Subcutaneous abdominal adipose tissue (tissue), 5 donors: ENCODE data around the gene TANGO2.

ENCODE experiments used
- H3K27ac ChIP-seq: one replicate; pipeline ENCODE4 v1.7.0; 2013; ENCODE audit warnings: low read depth, mild to moderate bottlenecking, inconsistent platforms, low read length, moderate library complexity
- H3K27me3 ChIP-seq, 5 donors: one replicate each; pipeline ENCODE4 v1.7.0; 2013; ENCODE audit warnings: low read length in 5 of 5, inconsistent platforms in 1 of 5; ENCODE audit not compliant: control insufficient read depth in 5 of 5, insufficient read depth in 4 of 5
- H3K36me3 ChIP-seq, 5 donors: one replicate each; pipeline ENCODE4 v1.7.0; 2013; ENCODE audit warnings: low read length in 5 of 5; ENCODE audit not compliant: control insufficient read depth in 5 of 5, insufficient read depth in 5 of 5
- H3K4me1 ChIP-seq, 5 donors: one replicate each; pipeline ENCODE4 v1.7.0; 2013; ENCODE audit warnings: low read length in 5 of 5, mild to moderate bottlenecking in 3 of 5, moderate library complexity in 1 of 5; ENCODE audit not compliant: control insufficient read depth in 5 of 5, insufficient read depth in 5 of 5
- H3K4me3 ChIP-seq, 5 donors: one replicate each; pipeline ENCODE4 v1.7.0; 2013; ENCODE audit warnings: low read length in 5 of 5, low read depth in 1 of 5
- H3K9ac ChIP-seq, 5 donors: one replicate each; pipeline ENCODE4 v1.7.0; 2013; ENCODE audit warnings: low read length in 5 of 5, mild to moderate bottlenecking in 4 of 5, moderate library complexity in 3 of 5
- H3K9me3 ChIP-seq, 5 donors: one replicate each; pipeline ENCODE4 v1.7.0; 2013; ENCODE audit warnings: low read length in 5 of 5; ENCODE audit not compliant: control insufficient read depth in 5 of 5
- donor health status: healthy.
- donor health status: healthy.
- donor health status: healthy.
- donor health status: healthy.
- donor health status: healthy.

TANGO2 gene

GRCh38 chr22:20020533-20021195 lies at the start of gene TANGO2:
Gene TANGO2, plus strand, starts transcription at chr22:20021110. Its CDS starts 15,689 bp downstream, at chr22:20036799.
- Histone ChIP-seq H3K27ac (peak within 1 kb of the TSS; percentile 78), H3K4me3 (peak within 1 kb of the TSS; percentile 87 to 97 (median 92)), H3K36me3 (peaks cover 0 to 8% (median 3%) of the 10 kb centered on the region in 5 donors), H3K9ac (peak within 1 kb of the TSS; percentile 56 to 98 (median 94)), H3K9me3 (no peaks in the 10 kb centered on the region), H3K4me1 (peaks cover 8 to 57% (median 43%) of the 10 kb centered on the region in 5 donors), H3K27me3 (peaks cover 0 to 4% (median 0%) of the 10 kb centered on the region in 5 donors)

DNA sequence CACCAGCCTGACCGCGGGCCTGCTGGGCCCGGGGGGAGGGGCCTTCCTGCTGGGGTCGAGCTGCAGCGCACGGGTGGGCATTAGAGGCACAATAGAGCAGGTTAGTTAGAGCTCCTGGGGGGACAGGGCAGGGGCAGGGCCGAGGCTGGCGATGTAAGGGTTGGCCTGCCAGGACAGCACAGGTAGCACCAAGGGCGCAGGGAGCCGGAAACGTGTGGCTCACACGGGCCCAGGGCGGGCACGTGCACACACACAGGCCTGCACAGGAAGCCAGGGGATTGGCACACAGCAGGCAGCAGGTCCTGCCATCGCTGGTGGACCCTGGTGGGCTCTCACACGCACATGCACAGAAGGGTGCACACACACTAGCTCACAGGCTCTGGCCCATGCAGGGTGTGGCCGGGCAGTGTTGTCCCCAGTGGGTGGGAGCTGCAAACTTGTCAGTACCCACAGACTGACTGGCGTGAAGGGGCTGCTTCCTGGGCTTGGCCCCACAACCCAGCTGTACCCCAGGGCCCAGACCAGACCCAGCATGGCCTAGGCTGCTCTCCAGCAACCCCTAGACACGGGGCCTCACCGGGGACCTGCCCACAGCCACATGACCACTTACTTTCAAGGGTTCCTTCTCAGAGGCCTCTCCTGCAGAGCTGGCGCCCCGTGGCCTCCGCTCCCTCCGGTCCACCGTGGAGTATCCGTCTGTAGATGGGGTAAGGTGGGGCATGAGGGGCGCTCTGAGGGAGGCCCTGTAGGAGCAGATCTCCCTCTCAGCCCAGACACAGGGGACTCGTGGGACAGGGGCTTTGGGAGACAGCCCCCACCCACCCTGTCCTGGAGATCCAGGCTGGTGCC lies 49.4 kb upstream of the TANGO2 start:
- Histone ChIP-seq H3K27ac (no peak overlapping the region), H3K4me1 (peaks cover 0 to 19% (median 6%) of the 10 kb centered on the region in 5 donors), H3K27me3 (no peaks in the 10 kb centered on the region), H3K36me3 (peaks cover 0 to 64% (median 44%) of the 10 kb centered on the region in 5 donors), H3K4me3 (no peak overlapping the region), H3K9ac (no peak overlapping the region), H3K9me3 (no peaks in the 10 kb centered on the region)

- Histone ChIP-seq H3K9me3 (no peaks in the 10 kb centered on the region), H3K36me3 (peaks cover 0 to 56% (median 41%) of the 10 kb centered on the region in 5 donors), H3K4me3 (no peak overlapping the region), H3K9ac (no peak overlapping the region), H3K4me1 (peaks cover 0 to 19% (median 6%) of the 10 kb centered on the region in 5 donors), H3K27ac (no peak overlapping the region), H3K27me3 (no peaks in the 10 kb centered on the region)
Observed at GRCh38 chr22:19972251-19972650, 48.7 kb upstream of the TANGO2 start.

- Histone ChIP-seq H3K27me3 (no peaks in the 10 kb centered on the region), H3K4me3 (no peak overlapping the region), H3K4me1 (peaks cover 0 to 19% (median 6%) of the 10 kb centered on the region in 5 donors), H3K9ac (no peak overlapping the region), H3K9me3 (no peaks in the 10 kb centered on the region), H3K27ac (no peak overlapping the region), H3K36me3 (peaks cover 0 to 51% (median 40%) of the 10 kb centered on the region in 5 donors)
Observed at GRCh38 chr22:19972652-19973550, 48.0 kb upstream of the TANGO2 start.

DNA sequence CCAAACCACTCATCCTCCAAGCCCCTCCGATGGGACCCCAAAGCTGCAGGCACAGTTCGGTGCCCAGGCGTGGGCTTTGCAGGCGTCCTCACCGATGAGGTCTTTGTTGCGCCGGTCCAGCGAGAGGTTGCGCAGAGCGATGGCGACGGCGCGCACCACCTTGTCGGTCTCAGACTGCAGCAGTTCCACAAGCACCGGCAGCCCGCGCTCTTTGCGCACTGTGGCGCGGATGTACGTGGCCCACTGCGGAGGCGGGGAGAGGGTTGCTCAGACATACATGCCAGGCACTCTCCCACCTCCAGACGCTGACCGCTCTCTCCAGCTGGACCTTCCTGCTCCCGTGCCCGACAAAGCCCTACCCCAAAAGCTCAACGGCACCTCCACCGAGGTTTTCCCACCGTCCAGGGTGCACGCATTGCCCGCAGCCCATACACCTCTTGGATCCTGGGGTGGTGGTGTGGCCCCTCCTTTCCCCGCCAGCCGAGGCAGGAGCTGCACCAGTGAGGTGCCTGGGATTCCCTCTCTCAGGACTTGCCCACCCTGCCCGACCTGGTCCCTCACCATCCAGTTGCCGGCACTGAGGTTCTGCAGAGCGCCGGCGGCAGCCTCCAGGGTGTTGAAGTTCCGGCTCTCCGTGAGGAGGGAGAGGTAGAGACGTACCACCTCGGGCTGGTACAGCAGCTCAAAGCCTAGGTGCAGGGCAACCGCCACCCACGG lies 47.2 kb upstream of the TANGO2 start:
- Histone ChIP-seq H3K4me1 (peaks cover 0 to 19% (median 6%) of the 10 kb centered on the region in 5 donors), H3K9ac (no peak overlapping the region), H3K36me3 (peaks cover 0 to 51% (median 38%) of the 10 kb centered on the region in 5 donors), H3K4me3 (no peak overlapping the region), H3K27ac (no peak overlapping the region), H3K27me3 (no peaks in the 10 kb centered on the region), H3K9me3 (no peaks in the 10 kb centered on the region)

DNA sequence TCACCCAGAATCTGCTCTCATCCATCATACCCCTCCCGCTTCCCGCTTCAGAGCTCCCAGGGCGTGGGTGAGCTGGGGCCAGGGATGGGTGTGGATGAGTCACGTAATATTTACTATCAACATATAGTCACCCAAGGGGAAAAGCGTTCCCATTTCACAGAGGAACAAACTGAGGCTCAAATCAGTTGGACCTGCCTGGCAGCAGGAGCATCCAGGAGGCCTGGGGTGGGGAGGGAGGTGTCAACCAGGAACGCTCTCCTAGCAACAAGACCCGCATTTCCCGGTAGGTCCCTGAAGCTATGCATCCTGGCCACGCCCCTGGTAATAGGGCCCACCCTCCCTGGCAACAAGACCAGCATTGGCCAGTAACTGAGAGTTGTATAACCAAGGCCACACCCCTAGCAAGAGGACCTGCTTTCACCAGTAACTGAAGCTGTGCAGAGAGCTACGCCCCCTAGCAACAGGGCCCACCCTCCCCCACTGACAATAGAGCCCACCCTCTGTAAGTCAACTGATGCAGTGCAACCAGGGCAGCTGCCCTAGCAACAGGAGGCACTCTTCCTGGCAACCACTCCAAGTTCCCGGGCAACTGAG lies 46.5 kb upstream of the TANGO2 start:
- Histone ChIP-seq H3K9ac (peak overlapping the region in 1 of 5 donors; percentile 58), H3K4me1 (peaks cover 0 to 19% (median 6%) of the 10 kb centered on the region in 5 donors), H3K27ac (no peak overlapping the region), H3K36me3 (peaks cover 0 to 51% (median 39%) of the 10 kb centered on the region in 5 donors), H3K9me3 (no peaks in the 10 kb centered on the region), H3K27me3 (no peaks in the 10 kb centered on the region), H3K4me3 (no peak overlapping the region)

- no peaks in the 10 kb centered on the region for H3K9me3 ChIP-seq
- peak overlapping the region in 2 of 5 donors; percentile 26 to 58 for H3K9ac ChIP-seq
- H3K4me1 ChIP-seq, result peaks cover 0 to 19% (median 6%) of the 10 kb centered on the region in 5 donors
- peaks cover 0 to 55% (median 42%) of the 10 kb centered on the region in 5 donors for H3K36me3 ChIP-seq
- no peak overlapping the region for H3K27ac ChIP-seq
- H3K4me3 ChIP-seq, result no peak overlapping the region
- H3K27me3 ChIP-seq, result no peaks in the 10 kb centered on the region
Observed at GRCh38 chr22:19974935-19975706, 45.8 kb upstream of the TANGO2 start.

GRCh38 chr22:19975707-19976035 lies 45.2 kb upstream of the TANGO2 start:
- no peaks in the 10 kb centered on the region for H3K9me3 ChIP-seq
- no peaks in the 10 kb centered on the region for H3K27me3 ChIP-seq
- peak overlapping the region in 2 of 5 donors; percentile 13 to 58 for H3K9ac ChIP-seq
- peaks cover 0 to 17% (median 4%) of the 10 kb centered on the region in 5 donors for H3K4me1 ChIP-seq
- H3K36me3 ChIP-seq, result peaks cover 0 to 60% (median 46%) of the 10 kb centered on the region in 5 donors
- H3K27ac ChIP-seq, result no peak overlapping the region
- H3K4me3 ChIP-seq, result no peak overlapping the region
